H1 (cell line): Measurements from ENCODE around the gene UROD. TPM values are rescaled to one million over a fixed set of nuclear protein-coding genes. Genes with fewer than 3 reads are reported as not detected.

Experiments
- CTCF ChIA-PET: fragments of 300-600 bp; sonication (Branson Sonifier 250); formaldehyde crosslinking; loops from one replicate; lab custom pipeline; 2021; ENCODE audit not compliant: partially characterized antibody; lab: Charles Lee
- POLR2A ChIA-PET: fragments of 300-600 bp; sonication (Branson Sonifier 250); formaldehyde crosslinking; loops from one replicate; lab custom pipeline; 2021; ENCODE audit warnings: inconsistent platforms; ENCODE audit not compliant: partially characterized antibody; lab: Charles Lee
- DNase-seq, 2 experiments: peaks; one replicate each; pipeline versions ENCODE4 v3.0.0 to v3.0.0-alpha.2; 2010 to 2022; ENCODE audit warnings: low spot score in 2 of 2, low read depth in 1 of 2, mixed read lengths in 1 of 2
- FAIRE-seq: peaks from 2 replicates; lab custom pipeline; 2011; peaks lifted over from hg19 to GRCh38; lab: Jason Lieb, UNC
- H2AFZ ChIP-seq: 2 replicates; pipeline ENCODE4 v1.8.1; 2012; ENCODE audit warnings: low read length, inconsistent platforms
- H2AK5ac ChIP-seq: 2 replicates; pipeline ENCODE4 v1.6.1; 2013; ENCODE audit warnings: low read depth, low read length
- H2BK120ac ChIP-seq: replicated peaks from 2 replicates; pipeline ENCODE3; 2013; ENCODE audit warnings: low read depth, low read length, inconsistent platforms
- H2BK12ac ChIP-seq: 2 replicates; pipeline ENCODE4 v1.6.1; 2013; ENCODE audit warnings: low read depth, low read length
- H2BK15ac ChIP-seq: 2 replicates; pipeline ENCODE4 v1.6.1; 2013; ENCODE audit warnings: low read length
- H2BK20ac ChIP-seq: 2 replicates; pipeline ENCODE4 v1.6.1; 2013; ENCODE audit warnings: low read length
- H2BK5ac ChIP-seq: 2 replicates; pipeline ENCODE4 v1.6.1; 2013; ENCODE audit warnings: low read depth, low read length
- H3K14ac ChIP-seq: 2 replicates; pipeline ENCODE4 v1.6.1; 2013; ENCODE audit warnings: inconsistent platforms; ENCODE audit not compliant: insufficient read length
- H3K18ac ChIP-seq: 2 replicates; pipeline ENCODE4 v1.6.1; 2013; ENCODE audit warnings: low read length; ENCODE audit errors: extremely low read depth
- H3K23ac ChIP-seq: 2 replicates; pipeline ENCODE4 v1.6.1; 2013; ENCODE audit warnings: inconsistent platforms; ENCODE audit not compliant: insufficient read length
- H3K23me2 ChIP-seq: 2 replicates; pipeline ENCODE4 v1.6.1; 2013; ENCODE audit warnings: low read depth, low read length
- H3K27ac ChIP-seq: 2 replicates; pipeline ENCODE4 v1.6.1; 2011; ENCODE audit warnings: low read depth, low read length, inconsistent platforms
- H3K27me3 ChIP-seq, 4 experiments: replicated peaks in 1 of 4; 1 replicate in 1 of 4; 2 replicates in 3 of 4; pipeline versions ENCODE4 v1.6.1 to v1.8.1; 2011 to 2013; ENCODE audit warnings: low read length in 3 of 4, mild to moderate bottlenecking in 3 of 4, inconsistent platforms in 2 of 4, mixed read lengths in 2 of 4, moderate library complexity in 1 of 4; ENCODE audit not compliant: control insufficient read depth in 3 of 4, insufficient read depth in 3 of 4; ENCODE audit errors: extremely low read depth in 1 of 4
- H3K36me3 ChIP-seq, 4 experiments: 2 replicates each; pipeline versions ENCODE4 v1.6.1 to v1.8.1; 2011 to 2013; ENCODE audit warnings: mild to moderate bottlenecking in 4 of 4, low read length in 3 of 4, moderate library complexity in 2 of 4, control low read depth in 1 of 4, inconsistent platforms in 1 of 4; ENCODE audit not compliant: insufficient read depth in 4 of 4, control insufficient read depth in 2 of 4
- H3K4ac ChIP-seq: replicated peaks from 2 replicates; pipeline ENCODE3; 2013; ENCODE audit warnings: low read length, low read depth, mixed read lengths, inconsistent platforms; ENCODE audit not compliant: insufficient read length
- H3K4me1 ChIP-seq, 4 experiments: replicated peaks in 1 of 4; 1 replicate in 1 of 4; 2 replicates in 3 of 4; pipeline versions ENCODE4 v1.6.1 to v1.8.1; 2011 to 2013; ENCODE audit warnings: low read length in 3 of 4, inconsistent platforms in 2 of 4, mixed read lengths in 1 of 4; ENCODE audit not compliant: insufficient read depth in 4 of 4, control insufficient read depth in 3 of 4
- H3K4me2 ChIP-seq, 2 experiments: 2 replicates each; pipeline versions ENCODE4 v1.6.1 to v1.8.1; 2011 to 2013; ENCODE audit warnings: low read depth in 2 of 2, low read length in 2 of 2, control low read depth in 1 of 2, inconsistent platforms in 1 of 2, mild to moderate bottlenecking in 1 of 2; ENCODE audit not compliant: insufficient read depth in 1 of 2
- H3K4me3 ChIP-seq, 4 experiments: fragments of 200-600, 300-600 bp in 1 of 4; sonication (generic), shearing (Covaris generic), sonication (Bioruptor Twin) in 1 of 4; 2 replicates each; pipeline versions ENCODE4 v1.5.1 to v1.8.1; 2011 to 2016; ENCODE audit warnings: low read length in 4 of 4, low read depth in 3 of 4, control low read depth in 2 of 4, inconsistent platforms in 2 of 4, mild to moderate bottlenecking in 2 of 4, mixed read lengths in 1 of 4, moderate library complexity in 1 of 4; ENCODE audit not compliant: insufficient read depth in 2 of 4; ENCODE audit errors: extremely low read depth in 1 of 4
- H3K56ac ChIP-seq: replicated peaks from 2 replicates; pipeline ENCODE3; 2013; ENCODE audit warnings: low read depth, mild to moderate bottlenecking, mixed read lengths, low read length, inconsistent platforms; ENCODE audit not compliant: insufficient read length
- H3K79me1 ChIP-seq: 2 replicates; pipeline ENCODE4 v1.6.1; 2013; ENCODE audit warnings: low read depth, low read length, control low read depth
- H3K79me2 ChIP-seq, 2 experiments: 2 replicates each; pipeline versions ENCODE4 v1.6.1 to v1.8.1; 2012 to 2013; ENCODE audit warnings: low read length in 2 of 2, mild to moderate bottlenecking in 2 of 2, inconsistent platforms in 1 of 2; ENCODE audit not compliant: insufficient read depth in 2 of 2, control insufficient read depth in 1 of 2
- H3K9ac ChIP-seq, 4 experiments: replicated peaks in 1 of 4; 1 replicate in 1 of 4; 2 replicates in 3 of 4; pipeline versions ENCODE4 v1.6.1 to v1.8.1; 2011 to 2013; ENCODE audit warnings: low read depth in 3 of 4, low read length in 3 of 4, control low read depth in 2 of 4, mild to moderate bottlenecking in 2 of 4, moderate library complexity in 2 of 4, inconsistent platforms in 1 of 4; ENCODE audit errors: extremely low read depth in 1 of 4
- H3K9me3 ChIP-seq, 2 experiments: 2 replicates each; pipeline versions ENCODE4 v1.6.1 to v1.8.1; 2012 to 2013; ENCODE audit warnings: mild to moderate bottlenecking in 2 of 2, moderate library complexity in 2 of 2, control low read depth in 1 of 2, inconsistent platforms in 1 of 2, low read depth in 1 of 2, low read length in 1 of 2, mixed read lengths in 1 of 2; ENCODE audit not compliant: insufficient read depth in 2 of 2
- H4K20me1 ChIP-seq, 2 experiments: replicated peaks in 1 of 2; 2 replicates each; pipeline versions ENCODE3 to v1.8.1; 2011 to 2013; ENCODE audit warnings: inconsistent platforms in 2 of 2, low read length in 2 of 2, mild to moderate bottlenecking in 1 of 2; ENCODE audit not compliant: insufficient read depth in 2 of 2, control insufficient read depth in 1 of 2
- H4K5ac ChIP-seq: 2 replicates; pipeline ENCODE4 v1.6.1; 2013; ENCODE audit warnings: low read length, low read depth, mixed read lengths, inconsistent platforms; ENCODE audit not compliant: insufficient read length
- H4K8ac ChIP-seq: 2 replicates; pipeline ENCODE4 v1.8.0; 2013; ENCODE audit warnings: mild to moderate bottlenecking, moderate library complexity, low read length, inconsistent platforms; ENCODE audit not compliant: insufficient read depth; ENCODE audit errors: extremely low read depth
- H4K91ac ChIP-seq: replicated peaks from 2 replicates; pipeline ENCODE3; 2013; ENCODE audit warnings: low read length, mixed read lengths, inconsistent platforms; ENCODE audit not compliant: insufficient read length
- BACH1 ChIP-seq: IDR thresholded peaks from 2 replicates; pipeline ENCODE4 v1.6.1; 2012; ENCODE audit warnings: low read length, improper control_type of control experiment
- CBX5 ChIP-seq: fragments of 300-800, 300-1000 bp; sonication (generic); IDR thresholded peaks from 2 replicates; pipeline ENCODE4 v1.7.1; 2016; ENCODE audit warnings: antibody characterized with exemption, low read length, low read depth
- CREB1 ChIP-seq: IDR thresholded peaks from 2 replicates; pipeline ENCODE4 v1.6.1; 2012; ENCODE audit warnings: inconsistent platforms
- CTBP2 ChIP-seq: IDR thresholded peaks from 2 replicates; pipeline ENCODE4 v1.7.0; 2011; ENCODE audit warnings: borderline replicate concordance, mild to moderate bottlenecking, moderate library complexity, mixed read lengths, low read length; ENCODE audit not compliant: insufficient read depth, insufficient read length
- EGR1 ChIP-seq: IDR thresholded peaks from 2 replicates; pipeline ENCODE4 v1.6.1; 2011; ENCODE audit warnings: low read depth, low read length, borderline replicate concordance
- JUN ChIP-seq: IDR thresholded peaks from 2 replicates; pipeline ENCODE4 v1.6.1; 2011; ENCODE audit warnings: low read depth, mild to moderate bottlenecking, improper control_type of control experiment, low read length
- NANOG ChIP-seq: IDR thresholded peaks from 2 replicates; pipeline ENCODE4 v1.6.1; 2011; ENCODE audit warnings: low read length, low read depth, mild to moderate bottlenecking, inconsistent platforms; ENCODE audit not compliant: insufficient read depth, poor library complexity, severe bottlenecking
- RXRA ChIP-seq: IDR thresholded peaks from 2 replicates; pipeline ENCODE4 v1.6.1; 2011; ENCODE audit warnings: low read depth, mild to moderate bottlenecking, low read length, moderate library complexity; ENCODE audit not compliant: insufficient read depth
- SUZ12 ChIP-seq: fragments of 200-600 bp; sonication (generic); IDR thresholded peaks from 2 replicates; pipeline ENCODE4 v1.6.1; 2012; ENCODE audit warnings: mild to moderate bottlenecking, inconsistent platforms, low read length, moderate library complexity, mixed read lengths
- USF2 ChIP-seq: IDR thresholded peaks from 2 replicates; pipeline ENCODE4 v1.6.1; 2011; ENCODE audit warnings: low read length, improper control_type of control experiment
- WGBS, 2 experiments: shearing (Covaris generic) in 1 of 2; methylation state at CpG; one replicate each; pipeline versions ENCODE4 v1.1.6 to v1.1.7; 2013 to 2015; ENCODE audit warnings: low lambda C conversion rate in 2 of 2, mixed read lengths in 2 of 2, inconsistent platforms in 1 of 2, low coverage in 1 of 2, missing lambda C conversion rate in 1 of 2; ENCODE audit not compliant: insufficient replicate concordance in 2 of 2, insufficient coverage in 1 of 2, insufficient read length in 1 of 2; ENCODE audit errors: extremely low coverage in 1 of 2, missing lambda C conversion rate in 1 of 2; 5-methylcytosine and 5-hydroxymethylcytosine counted together
- polyA plus RNA-seq, 7 experiments: library from polyadenylated mRNA; depleted of rRNA in 3 of 7; stranded (reverse) in 5 of 7; unstranded in 2 of 7; fragments of >200 nt in 5 of 7; fragments of 200-250 nt in 2 of 7; gene quantifications; 1 replicate in 5 of 7; 2 replicates in 1 of 7; 4 replicates in 1 of 7; pipeline versions ENCODE4 v1.2.1 to v1.2.3, GENCODE V29; 2011 to 2013; ENCODE audit warnings: missing spikeins in 2 of 7, mixed read lengths in 2 of 7
- total RNA-seq: library from RNA; stranded (reverse); fragmentation: NEBNext Ultra II Directional; extraction: Animal tissue kit (Norgen Biotek cat#: 25700); gene quantifications from 2 replicates; pipeline ENCODE4 v1.2.1, GENCODE V29; 2021
- TF ChIP-seq, protein P1 (sequence below): IDR thresholded peaks from 2 replicates; pipeline ENCODE4 v1.6.1; 2012; ENCODE audit warnings: inconsistent platforms

Gene UROD
- total and polyA plus RNA-seq, 2 of the 8 experiments (the other 6 are each of a cell fraction or from before 2014, with no cell fraction given) = 86.6 to 220 TPM

DNA sequence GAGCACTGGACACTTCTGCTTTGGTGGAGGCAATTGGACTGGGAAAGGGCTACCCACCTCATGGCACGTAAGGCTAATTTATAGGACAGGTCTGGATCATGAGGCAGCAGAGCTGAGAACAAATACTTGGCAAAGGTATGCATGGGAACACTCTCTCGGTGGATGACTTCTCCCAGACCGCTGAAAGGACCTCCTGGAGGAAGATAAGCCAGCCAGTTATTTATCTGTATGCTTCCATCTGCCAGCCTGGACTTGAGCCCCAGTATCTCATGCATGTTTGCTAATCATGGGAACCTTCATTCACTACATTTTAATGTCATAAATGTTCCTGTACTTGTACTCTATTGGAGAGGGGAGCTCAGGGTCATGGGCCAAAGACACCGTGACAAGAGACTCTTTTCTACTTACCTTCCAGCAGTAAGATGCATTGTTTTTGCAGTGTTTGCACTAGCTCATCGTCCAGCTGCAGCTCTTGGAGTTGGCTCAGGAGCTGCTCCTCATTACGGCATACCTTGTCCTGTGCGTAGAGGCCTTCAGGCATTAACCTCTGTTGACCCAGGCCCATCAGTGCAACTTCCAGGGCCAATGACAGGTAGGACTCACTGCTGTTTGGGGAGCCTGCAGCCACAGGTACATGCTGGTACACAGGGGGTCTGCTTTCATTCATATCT is 23.7 kb downstream of the UROD start:
- Histone ChIP-seq H4K8ac (no peak overlapping the region), H3K23ac (no peak overlapping the region), H3K79me2 (no peaks in the 10 kb centered on the region), H4K5ac (no peak overlapping the region), H3K18ac (no peak overlapping the region), H4K20me1 (no peaks in the 10 kb centered on the region), H2AFZ (no peak overlapping the region), H3K56ac (no peak overlapping the region), H2BK12ac (no peak overlapping the region), H3K4ac (no peak overlapping the region), H3K9me3 (no peaks in the 10 kb centered on the region), H3K36me3 (no peaks in the 10 kb centered on the region), H2BK15ac (no peak overlapping the region), H2BK5ac (no peak overlapping the region), H3K23me2 (no peaks in the 10 kb centered on the region), H3K4me2 (no peak overlapping the region), H3K79me1 (no peaks in the 10 kb centered on the region), H2BK120ac (no peak overlapping the region), H3K27me3 (no peaks in the 10 kb centered on the region), H4K91ac (no peak overlapping the region), H3K27ac (no peak overlapping the region), H2AK5ac (no peak overlapping the region), H3K4me1 (no peaks in the 10 kb centered on the region), H2BK20ac (no peak overlapping the region), H3K4me3 (no peak overlapping the region), H3K14ac (no peak overlapping the region), H3K9ac (no peak overlapping the region)
- WGBS, 2 experiments = 87% methylated on average over 7 of the region's 7 CpGs; no CpG with 5 or more reads in 1 of the 2 experiments
- CTCF ChIA-PET = interaction anchor here (0.7 to 4.5 kb wide), 3 partner anchors 18 to 28 kb away, joined by 3 to 36 read pairs (median 7); no protein-coding TSS in a partner anchor
- POLR2A ChIA-PET = interaction anchor here (1.4 to 1.7 kb wide), 2 partner anchors 7 to 23 kb away, joined by 4 to 5 read pairs; partner anchors contain the start of gene UROD
- FAIRE-seq (no peak), DNase-seq (no peak)
- TF ChIP-seq RXRA (no peak), EGR1 (no peak), BACH1 (no peak), JUN (no peak), SUZ12 (no peak), USF2 (no peak), NANOG (no peak), CBX5 (no peak), CREB1 (no peak), CTBP2 (no peak)
- TF ChIP-seq, protein P1, sequence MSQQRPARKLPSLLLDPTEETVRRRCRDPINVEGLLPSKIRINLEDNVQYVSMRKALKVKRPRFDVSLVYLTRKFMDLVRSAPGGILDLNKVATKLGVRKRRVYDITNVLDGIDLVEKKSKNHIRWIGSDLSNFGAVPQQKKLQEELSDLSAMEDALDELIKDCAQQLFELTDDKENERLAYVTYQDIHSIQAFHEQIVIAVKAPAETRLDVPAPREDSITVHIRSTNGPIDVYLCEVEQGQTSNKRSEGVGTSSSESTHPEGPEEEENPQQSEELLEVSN = no peak
